Activated CD4-positive, alpha-beta T cell treated with anti-CD3 and anti-CD28 coated beads, Interleukin-2, amount 10 ng/mL, durations not matched to agents 7 days and 5 days (primary cell): Measurements from ENCODE around the gene MTMR3. TPM values are rescaled to one million over a fixed set of nuclear protein-coding genes. Genes with fewer than 3 reads are reported as not detected.

Source experiments
- CTCF ChIA-PET: fragments of 350-600 bp; sonication (Branson Sonifier 250); formaldehyde crosslinking; loops from one replicate; lab custom pipeline; 2021; ENCODE audit warnings: antibody characterized with exemption; lab: Charles Lee
- POLR2A ChIA-PET: fragments of 350-600 bp; sonication (Branson Sonifier 250); formaldehyde crosslinking; loops from one replicate; lab custom pipeline; 2021; ENCODE audit warnings: antibody characterized with exemption; lab: Charles Lee
- DNase-seq: peaks from one replicate; pipeline ENCODE4 v3.0.0-alpha.2; 2020
- H3K27ac Mint-ChIP-seq: one replicate; pipeline ENCODE4 v1.8.0; 2021; ENCODE audit warnings: mild to moderate bottlenecking, moderate library complexity, mixed read lengths
- H3K27me3 Mint-ChIP-seq: one replicate; pipeline ENCODE4 v1.8.0; 2021; ENCODE audit warnings: mixed read lengths
- H3K36me3 Mint-ChIP-seq: one replicate; pipeline ENCODE4 v1.8.0; 2021; ENCODE audit warnings: low read depth, mixed read lengths
- H3K4me1 Mint-ChIP-seq: one replicate; pipeline ENCODE4 v1.8.0; 2021; ENCODE audit warnings: mixed read lengths
- H3K4me3 Mint-ChIP-seq: one replicate; pipeline ENCODE4 v1.8.0; 2021; ENCODE audit warnings: mild to moderate bottlenecking, moderate library complexity, mixed read lengths
- H3K9me3 Mint-ChIP-seq: one replicate; pipeline ENCODE4 v1.8.0; 2021; ENCODE audit warnings: mixed read lengths
- total RNA-seq, 2 experiments: library from RNA; stranded (reverse); gene quantifications; one replicate each; pipeline ENCODE4 v1.2.3, GENCODE V29; 2021

Gene MTMR3
- total RNA-seq, 2 experiments from 2014 or later, result 24.3 to 27.9 TPM

DNA sequence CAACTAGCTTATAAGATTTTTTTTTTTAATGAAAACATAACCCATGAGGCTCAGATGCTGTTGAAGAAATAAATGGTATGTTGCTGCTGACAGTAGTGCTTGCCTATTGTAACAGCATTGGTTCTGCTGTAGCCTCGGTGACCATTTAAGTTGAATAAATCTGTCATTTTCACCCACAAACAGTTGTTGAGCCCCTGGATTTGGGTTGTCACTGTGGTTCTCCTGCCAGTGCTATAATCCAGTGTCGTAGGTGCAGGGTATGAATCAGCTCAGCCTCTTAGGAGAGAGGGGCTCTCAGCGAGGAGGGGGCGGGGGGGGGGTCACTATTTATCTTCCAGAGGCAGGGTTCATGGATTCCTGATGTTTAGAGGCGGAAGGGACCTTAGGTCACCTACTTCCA lies 147.4 kb downstream of the MTMR3 start:
- POLR2A ChIA-PET, result no interaction called here
- H3K36me3 Mint-ChIP-seq, result peaks cover 9% of the 10 kb centered on the region
- H3K9me3 Mint-ChIP-seq, result no peaks in the 10 kb centered on the region
- H3K27ac Mint-ChIP-seq, result no peak overlapping the region
- H3K4me1 Mint-ChIP-seq, result peaks cover 10% of the 10 kb centered on the region
- H3K4me3 Mint-ChIP-seq, result no peak overlapping the region
- H3K27me3 Mint-ChIP-seq, result no peaks in the 10 kb centered on the region
- CTCF ChIA-PET, result no interaction called here
- no peak for DNase-seq

GRCh38 chr22:30031328-30031727 lies 148.4 kb downstream of the MTMR3 start:
- no peaks in the 10 kb centered on the region for H3K27me3 Mint-ChIP-seq
- H3K27ac Mint-ChIP-seq, result no peak overlapping the region
- DNase-seq, result no peak
- no peaks in the 10 kb centered on the region for H3K36me3 Mint-ChIP-seq
- POLR2A ChIA-PET, result no interaction called here
- H3K9me3 Mint-ChIP-seq, result no peaks in the 10 kb centered on the region
- CTCF ChIA-PET, result no interaction called here
- H3K4me3 Mint-ChIP-seq, result no peak overlapping the region
- H3K4me1 Mint-ChIP-seq, result peaks cover 10% of the 10 kb centered on the region

- no peak for DNase-seq
- CTCF ChIA-PET, result no interaction called here
- no peaks in the 10 kb centered on the region for H3K36me3 Mint-ChIP-seq
- peaks cover 8% of the 10 kb centered on the region for H3K4me1 Mint-ChIP-seq
- no peak overlapping the region for H3K4me3 Mint-ChIP-seq
- no peaks in the 10 kb centered on the region for H3K27me3 Mint-ChIP-seq
- POLR2A ChIA-PET, result no interaction called here
- no peaks in the 10 kb centered on the region for H3K9me3 Mint-ChIP-seq
- no peak overlapping the region for H3K27ac Mint-ChIP-seq
Observed at GRCh38 chr22:30031764-30032455, 148.9 kb downstream of the MTMR3 start.

DNA sequence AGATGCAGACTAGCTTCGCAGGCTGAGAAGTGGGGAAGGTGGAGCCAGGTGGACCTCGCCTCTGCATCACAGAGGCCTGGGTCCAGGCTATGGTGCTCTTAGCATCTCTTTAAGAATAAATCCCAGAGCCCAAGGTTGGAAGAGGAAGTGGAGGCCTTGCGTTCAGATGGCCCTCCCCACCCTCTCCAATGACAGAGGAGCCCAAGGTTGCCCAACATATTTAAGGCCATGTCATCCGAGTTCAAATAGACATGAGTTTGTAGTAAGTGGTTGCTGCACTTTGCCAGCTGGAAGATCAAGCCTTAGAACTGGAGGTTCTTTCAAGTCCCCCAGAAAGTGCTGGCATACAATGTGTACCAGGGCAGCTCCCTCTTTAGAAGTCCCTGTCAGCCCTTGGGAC lies 150.2 kb downstream of the MTMR3 start:
- no peaks in the 10 kb centered on the region for H3K36me3 Mint-ChIP-seq
- no peak overlapping the region for H3K4me3 Mint-ChIP-seq
- no peaks in the 10 kb centered on the region for H3K9me3 Mint-ChIP-seq
- H3K4me1 Mint-ChIP-seq, result no peaks in the 10 kb centered on the region
- POLR2A ChIA-PET, result no interaction called here
- CTCF ChIA-PET, result interaction anchor here (1.2 to 2.2 kb wide), 3 partner anchors 9 to 28 kb away, joined by 4 to 12 read pairs (median 4); no protein-coding TSS in a partner anchor
- no peaks in the 10 kb centered on the region for H3K27me3 Mint-ChIP-seq
- DNase-seq, result no peak
- H3K27ac Mint-ChIP-seq, result no peak overlapping the region

- DNase-seq, result no peak
- Mint-ChIP-seq H3K4me1 (no peaks in the 10 kb centered on the region), H3K9me3 (no peaks in the 10 kb centered on the region), H3K4me3 (no peak overlapping the region), H3K27me3 (no peaks in the 10 kb centered on the region), H3K27ac (no peak overlapping the region), H3K36me3 (no peaks in the 10 kb centered on the region)
- CTCF ChIA-PET, result interaction anchor here (0.7 to 2.2 kb wide), 4 partner anchors 10 to 391 kb away, joined by 4 to 12 read pairs (median 5); no protein-coding TSS in a partner anchor
- POLR2A ChIA-PET, result no interaction called here
Observed at GRCh38 chr22:30033901-30034300, 150.9 kb downstream of the MTMR3 start.

DNA sequence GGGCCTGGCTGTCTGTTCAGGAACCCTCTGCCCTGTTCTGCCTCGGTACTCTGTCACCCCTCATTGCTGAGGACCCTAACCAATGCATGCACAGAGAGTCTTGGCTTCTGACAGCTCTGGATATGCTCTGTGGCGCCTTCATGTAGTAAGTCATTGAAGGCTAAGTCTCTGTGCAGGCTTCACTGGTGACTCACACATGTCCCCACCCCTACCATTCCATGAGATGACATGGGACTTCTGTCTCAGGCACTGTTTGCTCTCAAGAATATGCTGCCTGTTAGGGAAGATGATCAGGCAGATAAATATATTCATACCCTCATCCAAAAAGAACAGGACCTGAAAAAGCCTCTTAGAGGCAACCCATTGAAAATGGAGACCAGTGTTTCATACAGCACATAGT lies 153.7 kb downstream of the MTMR3 start:
- no peaks in the 10 kb centered on the region for H3K9me3 Mint-ChIP-seq
- H3K4me1 Mint-ChIP-seq, result no peaks in the 10 kb centered on the region
- no peak overlapping the region for H3K27ac Mint-ChIP-seq
- H3K4me3 Mint-ChIP-seq, result no peak overlapping the region
- no peaks in the 10 kb centered on the region for H3K36me3 Mint-ChIP-seq
- H3K27me3 Mint-ChIP-seq, result peaks cover 3% of the 10 kb centered on the region
- no peak for DNase-seq
- ChIA-PET POLR2A (no interaction called here), CTCF (interaction anchor here (1.2 kb wide), 2 partner anchors 9 to 13 kb away, joined by 3 read pairs; no protein-coding TSS in a partner anchor)

GRCh38 chr22:30038219-30038618 lies 155.2 kb downstream of the MTMR3 start:
- H3K4me1 Mint-ChIP-seq, result no peaks in the 10 kb centered on the region

GRCh38 chr22:30040499-30041260 lies 157.7 kb downstream of the MTMR3 start:
- CTCF ChIA-PET, result interaction anchor here (0.6 to 1.6 kb wide), 2 partner anchors 15 to 466 kb away, joined by 4 read pairs; no protein-coding TSS in a partner anchor

More at GRCh38 chr22:30038219-30038618, 155.2 kb downstream of the MTMR3 start:
- ChIA-PET CTCF (no interaction called here), POLR2A (no interaction called here)
- Mint-ChIP-seq H3K27me3 (peaks cover 3% of the 10 kb centered on the region), H3K9me3 (no peaks in the 10 kb centered on the region), H3K27ac (no peak overlapping the region), H3K4me3 (no peak overlapping the region), H3K36me3 (no peaks in the 10 kb centered on the region)
- no peak for DNase-seq

DNA sequence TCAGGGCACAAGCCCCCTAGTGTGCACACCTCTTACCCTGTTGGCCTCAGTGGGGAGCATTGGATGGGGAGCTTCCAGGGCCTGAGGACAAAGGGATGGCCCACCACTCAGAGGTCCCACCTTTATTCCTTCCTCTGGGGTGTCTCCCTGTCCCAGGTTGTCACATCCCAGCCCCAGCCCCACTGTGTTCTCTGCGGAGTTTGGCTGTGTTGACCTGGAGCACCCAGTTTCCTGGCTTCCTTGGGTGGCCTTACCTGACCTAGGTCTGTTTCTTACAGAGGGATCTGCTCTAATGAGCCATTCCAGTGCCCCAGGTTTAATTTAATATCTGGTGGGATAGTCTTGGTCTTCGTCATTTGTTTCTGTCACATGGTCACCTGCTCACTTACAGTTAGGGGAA lies 158.5 kb downstream of the MTMR3 start:
- ChIA-PET CTCF (no interaction called here), POLR2A (no interaction called here)
- no peaks in the 10 kb centered on the region for H3K36me3 Mint-ChIP-seq
- H3K4me3 Mint-ChIP-seq, result no peak overlapping the region
- H3K27me3 Mint-ChIP-seq, result peaks cover 3% of the 10 kb centered on the region
- no peaks in the 10 kb centered on the region for H3K9me3 Mint-ChIP-seq
- no peak for DNase-seq
- H3K27ac Mint-ChIP-seq, result no peak overlapping the region
- H3K4me1 Mint-ChIP-seq, result peaks cover 1% of the 10 kb centered on the region

More at GRCh38 chr22:30040499-30041260, 157.7 kb downstream of the MTMR3 start:
- DNase-seq, result no peak
- Mint-ChIP-seq H3K4me1 (no peaks in the 10 kb centered on the region), H3K9me3 (no peaks in the 10 kb centered on the region), H3K27ac (no peak overlapping the region), H3K27me3 (peaks cover 3% of the 10 kb centered on the region), H3K4me3 (no peak overlapping the region), H3K36me3 (no peaks in the 10 kb centered on the region)
- POLR2A ChIA-PET, result no interaction called here

DNA sequence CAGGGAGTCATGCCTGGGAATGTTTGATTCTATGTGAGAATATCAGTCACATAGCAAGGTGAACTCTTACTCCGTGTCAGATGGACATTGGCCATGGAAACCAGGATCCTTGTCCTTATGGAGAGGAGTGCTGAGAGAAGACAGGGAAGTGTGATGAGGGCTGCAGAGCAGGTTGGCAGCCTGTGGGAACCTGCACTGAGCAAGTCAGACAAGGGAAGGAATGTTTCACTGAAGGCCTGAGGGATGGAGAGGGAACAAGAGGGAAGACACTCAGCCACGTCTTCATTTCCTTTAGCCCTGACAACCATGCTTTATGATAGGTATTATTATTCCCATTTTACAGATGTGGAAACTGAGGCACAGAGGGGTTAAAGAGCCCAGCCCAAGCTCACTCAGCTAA lies 158.9 kb downstream of the MTMR3 start:
- H3K4me1 Mint-ChIP-seq, result peaks cover 4% of the 10 kb centered on the region
- ChIA-PET CTCF (no interaction called here), POLR2A (no interaction called here)
- no peak for DNase-seq
- peaks cover 3% of the 10 kb centered on the region for H3K27me3 Mint-ChIP-seq
- no peaks in the 10 kb centered on the region for H3K9me3 Mint-ChIP-seq
- H3K36me3 Mint-ChIP-seq, result no peaks in the 10 kb centered on the region
- no peak overlapping the region for H3K4me3 Mint-ChIP-seq
- H3K27ac Mint-ChIP-seq, result no peak overlapping the region

DNA sequence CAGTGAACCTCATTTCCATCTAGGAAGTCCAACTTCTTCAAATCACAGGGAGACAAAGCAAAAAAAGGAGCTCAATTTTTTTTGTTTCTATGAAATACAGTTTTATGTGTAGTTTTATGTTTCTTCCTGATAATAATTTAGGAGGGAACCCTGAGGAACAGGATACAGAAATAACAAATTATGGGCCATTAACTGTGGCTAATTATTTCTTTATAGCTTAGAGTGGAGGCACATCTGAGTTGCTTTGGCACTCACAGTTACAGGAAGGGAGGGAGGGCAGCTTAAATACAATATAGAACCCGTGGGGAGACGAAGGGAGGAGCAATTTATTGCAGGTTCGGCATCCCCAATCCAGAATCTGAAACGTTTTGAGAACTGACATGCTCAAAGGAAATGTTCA lies 160.2 kb downstream of the MTMR3 start:
- DNase-seq, result no peak
- peaks cover 13% of the 10 kb centered on the region for H3K4me1 Mint-ChIP-seq
- H3K36me3 Mint-ChIP-seq, result no peaks in the 10 kb centered on the region
- H3K9me3 Mint-ChIP-seq, result no peaks in the 10 kb centered on the region
- no peak overlapping the region for H3K4me3 Mint-ChIP-seq
- no peak overlapping the region for H3K27ac Mint-ChIP-seq
- peaks cover 3% of the 10 kb centered on the region for H3K27me3 Mint-ChIP-seq
- CTCF ChIA-PET, result interaction anchor here (0.8 kb wide), 1 partner anchor 321 kb away, joined by 3 read pairs; no protein-coding TSS in a partner anchor
- POLR2A ChIA-PET, result no interaction called here

- no peak for DNase-seq
- no peaks in the 10 kb centered on the region for H3K9me3 Mint-ChIP-seq
Observed at GRCh38 chr22:30044369-30044768, 161.4 kb downstream of the MTMR3 start.

DNA sequence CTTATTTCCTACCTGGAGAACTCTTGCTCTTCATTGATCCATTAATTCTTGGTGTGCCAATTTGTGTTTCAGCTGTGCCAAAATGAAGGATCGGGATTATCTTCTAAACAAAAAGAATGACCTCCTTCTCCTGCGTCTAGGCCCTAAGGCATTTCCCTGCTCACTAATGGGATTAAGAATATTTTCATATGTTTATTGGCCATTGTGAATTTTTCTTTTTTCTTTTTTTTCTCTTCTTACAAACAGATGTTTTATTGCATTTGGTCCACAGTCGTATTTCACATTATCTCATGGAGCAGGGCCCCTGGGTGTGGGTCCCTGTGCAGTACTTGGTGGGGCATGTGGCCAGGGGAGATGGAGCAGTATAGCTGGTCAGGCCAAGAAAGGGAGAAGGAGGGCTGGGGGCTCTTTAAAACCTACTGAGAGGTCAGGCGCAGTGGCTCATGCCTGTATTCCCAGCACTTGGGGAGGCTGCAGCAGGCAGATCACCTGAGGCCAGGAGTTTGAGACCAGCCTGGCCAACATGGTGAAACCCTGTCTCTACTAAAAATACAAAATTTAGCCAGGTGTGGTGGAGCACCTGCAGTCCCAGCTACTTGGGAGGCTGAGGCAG lies 162.0 kb downstream of the MTMR3 start:
- no peaks in the 10 kb centered on the region for H3K36me3 Mint-ChIP-seq
- CTCF ChIA-PET, result interaction anchor here (0.7 to 1.3 kb wide), 2 partner anchors 9 to 411 kb away, joined by 3 read pairs; no protein-coding TSS in a partner anchor
- POLR2A ChIA-PET, result no interaction called here
- peaks cover 13% of the 10 kb centered on the region for H3K4me1 Mint-ChIP-seq
- no peak overlapping the region for H3K27ac Mint-ChIP-seq
- no peak for DNase-seq
- H3K4me3 Mint-ChIP-seq, result no peak overlapping the region
- H3K27me3 Mint-ChIP-seq, result peaks cover 3% of the 10 kb centered on the region
- H3K9me3 Mint-ChIP-seq, result no peaks in the 10 kb centered on the region

More at GRCh38 chr22:30044369-30044768, 161.4 kb downstream of the MTMR3 start:
- CTCF ChIA-PET, result interaction anchor here (0.7 kb wide), 1 partner anchor 412 kb away, joined by 3 read pairs; no protein-coding TSS in a partner anchor
- Mint-ChIP-seq H3K27me3 (peaks cover 3% of the 10 kb centered on the region), H3K36me3 (no peaks in the 10 kb centered on the region), H3K27ac (no peak overlapping the region), H3K4me1 (peaks cover 13% of the 10 kb centered on the region), H3K4me3 (no peak overlapping the region)
- POLR2A ChIA-PET, result no interaction called here
